Cardiac septum (tissue), 1 donor: ENCODE measurements around the gene KCNQ5. TPM values are rescaled to one million over a fixed set of nuclear protein-coding genes. Genes with fewer than 3 reads are reported as not detected.
"Not testable (repeated sequence)": the region's sequence is repeated elsewhere in the genome, so short reads cannot be mapped to it uniquely, and the experiment has no call there.

ENCODE experiments used
- DNase-seq: peaks from one replicate; pipeline ENCODE4 v3.0.0-alpha.2; 2020; ENCODE audit warnings: low spot score
- intact Hi-C: fragments of 100-400 bp; cut with DNase I; formaldehyde crosslinking; loops from one replicate; pipeline ENCODE4 v1.14.0; 2022
- long read RNA-seq: library from polyadenylated mRNA; unstranded; transcript quantifications from one replicate; pipeline ENCODE4 v2.0.0, GENCODE V29; 2021
- total RNA-seq: library from RNA; stranded (reverse); fragmentation: NEBNext Ultra II Directional; extraction: Animal tissue kit (Norgen Biotek cat#: 25700); gene quantifications from one replicate; pipeline ENCODE4 v1.2.1, GENCODE V29; 2021
- donor health status: DM: no; HTN: no; CAD: no.

The KCNQ5 gene
- not detected for total RNA-seq
- long read RNA-seq = 0 reads

DNA sequence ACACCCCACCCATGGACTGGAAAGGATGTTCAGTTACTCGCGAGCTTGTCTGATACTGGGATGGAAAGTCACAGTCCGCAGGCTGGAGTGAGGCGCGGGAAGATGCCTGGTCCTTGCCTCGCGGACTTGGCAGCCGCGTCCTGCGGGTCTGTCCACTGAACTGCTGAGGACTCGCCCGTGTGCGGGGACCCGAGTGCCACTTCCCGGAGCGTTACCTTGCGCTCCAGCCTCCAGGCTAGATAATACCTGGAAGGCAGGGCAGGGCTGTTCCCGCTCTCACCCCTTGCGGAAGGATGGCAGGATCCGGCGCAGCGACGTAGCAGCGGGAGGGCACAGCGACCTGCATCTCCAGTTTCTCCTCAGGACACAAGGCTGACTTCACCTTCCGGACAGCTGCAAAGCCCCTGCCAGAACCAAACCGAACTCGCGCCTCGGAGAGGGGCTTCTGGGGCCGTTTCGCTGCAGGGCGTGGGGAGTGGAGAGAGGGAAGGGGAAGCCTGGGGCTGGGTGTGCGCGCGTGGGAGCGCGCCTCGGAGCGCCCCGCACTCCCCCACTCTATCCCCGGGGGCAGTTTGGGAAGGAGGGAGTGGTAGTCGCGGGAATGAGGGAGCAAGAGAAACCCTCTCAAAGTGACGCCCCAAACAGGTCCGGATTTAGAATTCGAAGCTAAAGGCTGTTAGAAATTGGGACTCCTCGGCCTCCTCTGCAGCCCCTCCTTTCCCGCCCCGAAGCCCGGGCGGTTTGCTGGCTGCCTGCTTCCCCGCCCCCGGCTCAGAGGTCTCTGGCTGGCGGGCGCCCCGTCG, at the start of gene KCNQ5:
Gene KCNQ5 (plus strand): TSS at position 774 of the 803 bp plus-strand sequence.
- intact Hi-C loops = no loop called here
- no peak for DNase-seq

DNA sequence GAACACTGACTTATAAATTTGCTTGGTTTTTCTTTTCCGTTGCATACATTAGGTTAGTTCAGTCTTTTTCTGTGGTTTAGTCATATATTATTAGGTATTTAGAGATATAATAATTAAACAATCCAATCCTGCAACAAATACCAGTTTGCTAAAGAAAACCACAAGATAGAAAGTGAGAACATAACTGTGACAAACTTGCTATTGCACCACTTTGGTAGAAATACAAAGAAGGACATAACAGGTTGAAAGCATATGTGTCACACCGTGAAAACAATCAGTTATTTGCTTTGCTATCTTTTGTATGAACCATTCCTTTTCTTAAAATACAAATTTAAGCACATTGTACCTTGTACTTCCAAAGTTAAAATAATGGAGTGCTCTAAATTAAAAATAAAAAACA, 42.0 kb upstream of the KCNQ5 start:
- intact Hi-C loops = no loop called here
- DNase-seq = no peak

DNA sequence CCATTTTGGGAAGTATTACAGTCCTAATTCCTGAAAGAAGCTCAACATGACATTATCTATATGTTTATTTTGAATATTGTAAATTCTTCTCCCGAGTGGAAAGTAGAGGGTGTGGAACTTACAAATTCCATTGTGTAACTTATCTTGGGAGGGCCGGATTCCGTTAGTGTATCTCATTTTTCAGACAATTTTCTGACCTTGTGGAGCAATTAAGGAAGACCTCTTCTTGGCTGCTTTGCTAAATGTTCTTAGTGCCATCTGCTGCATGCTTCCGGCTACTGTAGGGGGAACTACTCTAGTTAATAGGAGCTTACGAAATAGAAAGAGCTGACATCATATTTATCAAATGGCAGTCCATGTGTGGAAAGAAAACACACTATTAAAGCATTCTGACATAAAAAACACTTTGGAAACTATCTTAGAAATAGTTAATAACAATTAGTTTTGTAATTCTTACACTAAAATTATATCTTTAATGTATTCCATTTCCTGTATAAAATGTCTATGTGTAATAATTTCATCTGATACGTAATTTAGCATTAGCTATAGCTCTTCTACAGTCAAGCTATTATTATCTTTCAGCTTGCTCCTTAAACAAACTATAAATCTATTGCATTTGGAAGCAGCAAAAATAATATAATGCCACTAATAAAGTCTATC, 41.5 kb upstream of the KCNQ5 start:
- no peak for DNase-seq
- intact Hi-C loops = no loop called here

DNA sequence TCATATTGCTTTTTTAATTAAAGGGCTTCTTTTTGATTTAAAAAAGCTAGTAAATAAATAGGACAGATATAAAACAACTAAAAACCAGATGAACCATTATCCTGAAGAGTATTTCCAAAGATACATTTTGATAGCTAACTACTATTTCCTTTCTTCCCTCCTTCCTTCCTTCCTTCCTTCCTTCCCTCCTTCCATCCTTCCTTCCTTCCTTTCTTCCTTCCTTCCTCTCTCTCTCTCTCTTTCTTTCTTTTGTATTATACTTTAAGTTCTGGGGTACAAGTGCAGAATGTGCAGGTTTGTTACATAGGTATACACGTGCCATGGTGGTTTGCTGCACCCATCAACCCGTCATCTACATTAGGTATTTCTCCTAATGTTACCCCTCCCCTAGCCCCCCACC, 40.9 kb upstream of the KCNQ5 start:
- intact Hi-C loops, DNase-seq: not testable (repeated sequence)

DNA sequence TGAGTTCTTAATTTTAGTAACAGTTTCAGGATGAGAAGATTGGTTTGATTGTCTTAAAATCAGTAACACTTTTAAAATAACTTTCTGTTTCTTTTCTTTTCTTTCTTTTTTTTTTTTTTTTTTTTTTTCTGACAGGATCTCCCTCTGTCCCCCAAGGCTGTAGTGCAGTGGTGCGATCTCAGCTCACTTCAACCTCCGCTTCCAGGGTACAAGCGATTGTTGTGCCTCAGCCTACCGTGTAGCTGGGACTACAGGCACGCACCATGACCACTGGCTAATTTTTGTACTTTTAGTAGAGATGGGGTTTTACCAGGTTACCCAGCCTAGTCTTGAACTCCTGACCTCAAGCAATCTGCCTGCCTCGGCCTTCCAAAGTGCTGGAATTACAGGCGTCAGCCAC, 33.7 kb upstream of the KCNQ5 start:
- no peak for DNase-seq
- intact Hi-C loops = no loop called here

DNA sequence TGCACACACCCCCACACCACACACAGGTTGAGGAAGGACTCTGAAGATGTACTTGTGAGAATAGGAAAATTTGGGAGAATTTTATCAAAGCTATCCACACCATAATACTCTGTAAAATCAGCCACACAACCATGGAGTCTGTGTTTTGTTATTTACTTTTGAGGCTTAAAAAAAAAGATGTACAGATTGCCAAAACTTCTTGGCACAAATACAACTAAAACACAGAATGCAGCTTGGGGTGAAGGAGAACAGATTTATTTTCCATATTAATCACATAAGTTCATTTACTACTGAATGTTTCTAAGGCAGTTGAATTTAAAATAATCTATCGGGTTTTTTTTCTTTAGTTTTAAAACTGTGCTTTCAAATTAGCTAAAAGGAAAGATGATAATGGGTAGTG, 32.8 kb upstream of the KCNQ5 start:
- intact Hi-C loops = no loop called here
- no peak for DNase-seq

DNA sequence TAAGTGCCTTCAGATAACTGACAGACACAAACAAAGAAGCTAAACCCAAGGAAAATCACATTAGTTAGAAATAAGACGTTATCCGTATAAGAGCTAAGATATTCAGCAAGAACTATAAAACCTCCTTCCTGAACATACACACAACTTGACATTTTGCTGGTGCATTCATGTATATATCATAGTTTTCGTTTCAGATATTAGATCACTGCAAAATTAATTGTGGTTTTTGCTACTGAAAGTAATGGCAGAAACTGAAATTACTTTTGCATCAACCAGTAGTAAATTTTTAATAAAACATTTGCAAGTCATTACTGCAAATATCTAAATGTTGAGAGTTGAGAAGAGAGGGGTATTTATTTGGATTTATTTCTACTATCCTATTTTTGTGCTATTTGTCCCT, 26.1 kb upstream of the KCNQ5 start:
- DNase-seq = no peak
- intact Hi-C loops = no loop called here

DNA sequence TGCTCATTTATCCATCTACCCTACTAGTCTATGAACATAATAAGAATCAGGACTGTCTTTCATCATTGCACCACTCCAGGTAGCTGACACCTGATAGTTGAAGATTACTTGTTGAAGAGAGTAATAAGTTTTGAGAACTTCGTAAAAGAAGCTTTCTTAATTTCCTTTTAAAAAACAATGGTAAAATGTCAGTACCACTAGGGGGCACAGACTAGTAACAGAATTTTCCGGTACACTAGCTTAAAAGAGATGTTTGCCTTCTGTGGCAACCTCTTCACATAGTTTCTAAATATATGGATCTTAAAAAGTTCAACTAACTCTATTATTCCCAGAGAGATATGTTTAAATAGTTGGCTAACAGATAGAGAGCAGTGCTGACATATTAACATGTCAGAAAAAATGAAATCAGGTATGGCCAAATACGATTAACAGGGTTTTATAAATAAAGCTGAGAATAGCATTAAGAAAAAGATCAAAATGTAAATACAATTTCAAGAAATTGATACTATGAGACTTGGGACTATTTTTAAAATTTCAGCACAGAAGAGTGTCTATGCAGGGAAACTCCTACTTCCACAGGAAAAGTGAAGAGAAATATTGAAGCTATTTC, 5.4 kb upstream of the KCNQ5 start:
- intact Hi-C loops = no loop called here
- DNase-seq = no peak

DNA sequence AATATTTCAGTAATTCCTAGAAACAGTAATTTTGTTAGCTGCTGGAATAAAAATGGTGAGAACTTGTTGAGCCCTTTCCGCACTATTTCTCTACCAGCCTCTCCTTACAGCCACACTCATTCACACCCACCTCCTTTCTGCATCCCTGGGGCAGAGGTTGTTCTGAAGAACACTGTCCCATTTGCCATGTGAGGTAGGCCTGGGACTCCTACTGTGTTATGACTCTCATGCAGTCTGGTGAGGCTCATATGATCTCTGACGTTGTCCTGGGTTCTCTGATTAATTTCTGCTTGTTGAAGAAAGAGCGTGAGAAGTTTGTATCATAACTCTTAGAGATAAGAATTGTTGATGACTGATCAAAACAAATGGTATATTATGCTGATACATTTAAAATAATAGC, 4.1 kb upstream of the KCNQ5 start:
- intact Hi-C loops = no loop called here
- no peak for DNase-seq

DNA sequence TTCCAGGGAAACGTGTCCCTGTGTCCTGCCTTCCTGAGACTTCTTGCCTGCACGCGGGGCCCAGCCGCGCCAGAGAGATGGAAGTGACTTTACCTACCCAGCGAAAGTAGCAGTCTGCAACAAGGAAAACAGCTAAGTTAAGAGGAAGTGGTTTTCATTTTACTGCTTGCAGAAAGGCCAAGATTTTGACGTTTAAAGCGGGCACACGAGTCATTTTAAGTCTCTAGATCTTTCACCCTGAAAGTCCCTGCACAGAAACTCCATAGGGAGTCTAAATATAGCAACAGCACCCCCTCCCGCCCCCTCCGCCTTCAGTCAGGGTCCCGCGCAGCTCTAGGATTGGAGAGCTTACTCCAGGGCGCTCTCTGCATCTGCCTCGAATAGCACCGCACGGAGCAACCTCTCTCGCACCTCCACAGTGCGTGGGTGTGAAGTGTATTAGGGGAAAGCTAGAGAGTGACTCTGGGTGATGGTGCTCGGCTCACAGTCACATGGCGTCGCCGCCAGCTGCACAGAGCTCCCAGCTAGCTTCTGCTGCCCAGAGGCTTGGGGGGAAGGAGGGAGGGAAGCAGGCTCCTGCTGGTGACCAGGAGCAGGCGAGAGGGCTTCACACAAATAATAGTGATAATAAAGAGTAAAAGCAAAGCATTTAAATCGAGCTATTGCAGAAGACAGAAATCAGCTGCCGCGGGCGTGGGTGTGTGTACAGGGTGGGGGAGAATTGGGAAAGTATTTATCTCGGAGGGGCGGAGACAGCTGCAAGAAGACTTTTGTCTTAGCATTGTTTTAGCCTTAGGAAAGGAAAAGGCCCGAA, 1.8 kb upstream of the KCNQ5 start:
- DNase-seq = peak; percentile 80
- intact Hi-C loops = no loop called here

DNA sequence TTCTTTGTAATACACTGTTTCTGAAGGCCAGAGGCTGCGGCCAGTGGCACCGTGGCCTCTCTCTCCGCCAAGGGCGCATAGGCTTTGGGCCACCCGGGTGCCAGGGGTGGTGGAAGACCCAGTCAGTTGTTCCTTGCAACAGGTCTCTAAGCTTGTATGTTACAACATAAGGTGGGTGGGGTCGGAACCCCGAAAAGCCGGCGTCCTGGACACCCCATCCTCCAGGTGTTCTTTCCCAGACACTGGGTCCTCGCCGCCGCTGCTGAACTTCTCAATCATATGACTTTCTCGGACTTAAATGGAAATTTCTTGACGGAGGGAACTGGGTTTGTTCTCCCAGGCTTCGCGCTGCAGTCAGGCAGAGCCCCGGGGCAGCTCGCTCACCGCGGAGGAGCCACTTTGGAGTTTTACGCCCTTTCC, 983 bp upstream of the KCNQ5 start:
- intact Hi-C loops = no loop called here
- no peak for DNase-seq

DNA sequence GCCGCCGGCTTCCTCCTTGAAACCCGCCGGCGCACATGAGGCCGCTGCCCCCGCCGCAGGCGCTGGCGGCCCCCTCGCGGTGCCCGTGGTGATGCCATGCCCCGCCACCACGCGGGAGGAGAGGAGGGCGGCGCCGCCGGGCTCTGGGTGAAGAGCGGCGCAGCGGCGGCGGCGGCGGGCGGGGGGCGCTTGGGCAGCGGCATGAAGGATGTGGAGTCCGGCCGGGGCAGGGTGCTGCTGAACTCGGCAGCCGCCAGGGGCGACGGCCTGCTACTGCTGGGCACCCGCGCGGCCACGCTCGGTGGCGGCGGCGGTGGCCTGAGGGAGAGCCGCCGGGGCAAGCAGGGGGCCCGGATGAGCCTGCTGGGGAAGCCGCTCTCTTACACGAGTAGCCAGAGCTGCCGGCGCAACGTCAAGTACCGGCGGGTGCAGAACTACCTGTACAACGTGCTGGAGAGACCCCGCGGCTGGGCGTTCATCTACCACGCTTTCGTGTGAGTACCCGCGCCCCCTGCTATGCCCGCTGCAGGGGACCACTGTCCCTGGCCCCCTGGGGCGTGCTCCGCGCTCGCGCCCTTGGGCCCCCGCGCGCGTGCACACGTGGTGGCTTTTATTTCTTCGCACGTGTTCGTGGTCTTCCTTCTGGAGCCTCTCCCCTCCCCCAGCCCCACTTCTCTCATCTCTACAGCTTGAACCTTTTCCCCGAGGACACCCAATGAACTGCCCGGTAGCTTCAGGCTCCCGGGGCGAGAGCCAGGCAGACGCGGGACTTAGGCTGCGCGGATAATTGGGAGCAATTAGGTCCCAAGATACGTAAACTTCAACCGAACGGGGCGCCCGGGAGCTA, 453 bp downstream of the KCNQ5 start:
- no peak for DNase-seq
- intact Hi-C loops = no loop called here

DNA sequence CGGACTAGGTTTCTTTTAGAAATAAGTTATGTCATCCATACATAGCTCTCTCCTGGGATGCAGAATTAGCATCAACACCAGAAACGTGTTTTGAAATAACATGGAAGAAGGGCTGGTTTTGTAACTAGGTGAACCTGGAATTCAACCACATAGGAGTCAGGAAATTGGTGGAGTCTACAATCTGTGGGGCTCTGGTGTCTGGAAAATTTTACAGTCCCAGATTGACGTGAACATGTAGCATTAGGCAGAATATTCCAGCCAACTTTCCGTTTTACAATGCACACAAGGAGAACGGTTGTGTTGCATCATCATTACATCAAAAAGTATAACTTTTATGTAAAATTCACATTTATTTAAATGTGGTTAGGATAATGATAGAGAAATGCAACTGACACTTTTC, 1.9 kb downstream of the KCNQ5 start:
- intact Hi-C loops = no loop called here
- no peak for DNase-seq

DNA sequence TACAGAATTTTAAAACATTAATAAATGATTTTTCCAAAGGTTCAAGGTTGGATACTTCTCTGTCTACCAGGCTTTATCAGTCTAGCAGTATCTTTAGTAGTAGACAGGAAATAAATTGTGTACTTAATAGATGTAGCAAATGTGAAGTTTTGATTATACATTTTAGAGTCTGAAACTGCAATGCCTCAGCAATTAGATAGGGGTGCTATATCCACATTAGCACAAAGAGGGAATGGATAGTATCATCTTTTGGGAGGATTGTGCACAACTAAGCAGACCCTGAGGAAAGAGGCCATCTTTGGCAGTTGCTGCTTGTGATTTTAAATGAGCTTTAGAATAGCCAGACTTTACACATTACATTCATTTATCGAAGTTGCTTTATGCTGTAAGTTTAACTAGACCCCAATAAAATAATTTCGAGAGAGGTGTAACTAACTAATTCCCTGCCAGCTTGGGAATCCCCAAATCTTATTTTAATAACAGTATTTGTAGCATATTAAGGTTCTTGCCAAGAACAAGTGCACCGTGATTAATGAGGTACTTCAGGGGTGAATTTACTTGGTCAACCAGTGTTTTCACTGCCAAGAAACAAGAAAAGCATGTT, 2.8 kb downstream of the KCNQ5 start:
- no peak for DNase-seq
- intact Hi-C loops = no loop called here

DNA sequence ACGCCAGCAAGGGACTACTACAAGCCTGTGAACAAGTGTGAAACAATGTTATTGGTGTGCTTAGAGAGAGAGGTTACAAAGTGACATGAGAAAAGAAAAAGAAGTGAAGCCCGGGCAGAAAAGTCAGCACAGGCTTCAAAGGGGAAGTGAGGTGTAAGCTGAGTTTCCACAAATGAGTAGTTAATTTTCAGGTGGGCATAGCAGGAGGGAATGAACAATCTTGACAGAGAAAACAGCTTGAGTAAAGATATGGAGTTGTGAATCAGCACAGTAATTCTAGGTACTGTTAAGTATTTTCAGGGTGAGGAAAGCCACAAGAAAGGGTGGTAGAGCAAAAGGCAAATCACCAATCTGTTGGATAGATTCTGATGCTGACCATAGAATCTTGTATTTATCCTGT, 4.3 kb downstream of the KCNQ5 start:
- DNase-seq = no peak
- intact Hi-C loops = no loop called here

DNA sequence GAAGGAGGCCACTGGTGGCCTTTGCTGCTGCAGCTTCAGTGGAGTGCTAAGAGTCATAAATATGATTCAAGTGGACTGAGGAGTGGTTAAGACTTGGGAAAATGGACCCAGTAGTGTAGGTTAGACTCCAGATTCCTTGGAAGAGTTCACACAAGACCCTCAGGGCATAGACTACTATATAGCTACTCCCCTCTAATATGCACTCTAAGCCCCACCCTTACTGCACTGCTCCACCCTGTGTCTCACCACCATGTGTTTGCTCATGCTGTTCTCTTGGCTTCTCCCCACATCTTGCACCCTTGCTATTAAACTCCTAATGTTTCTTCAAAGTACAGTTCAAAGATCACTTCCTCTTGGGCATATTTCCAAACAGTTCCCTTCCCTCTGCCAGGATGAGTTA, 5.7 kb downstream of the KCNQ5 start:
- intact Hi-C loops = no loop called here
- DNase-seq = no peak

DNA sequence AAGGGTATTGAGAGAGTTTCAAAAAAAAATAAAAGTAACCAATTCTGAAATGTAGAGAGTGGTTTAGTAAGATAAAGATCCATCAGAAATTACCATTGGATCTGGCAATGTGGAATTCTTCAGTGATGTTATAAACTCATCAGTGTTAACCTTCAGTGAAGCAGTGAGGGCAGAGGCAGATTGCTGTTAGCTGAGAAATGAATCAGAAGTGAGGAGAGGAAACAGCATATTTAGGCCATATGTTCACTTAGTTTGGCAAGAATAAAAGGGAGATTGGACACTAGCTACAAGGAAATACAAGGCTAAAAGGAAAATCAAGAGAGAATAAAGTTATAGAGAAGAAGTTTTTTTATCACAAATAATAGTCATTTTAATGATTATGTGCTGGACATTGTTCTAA, 9.6 kb downstream of the KCNQ5 start:
- intact Hi-C loops = no loop called here
- no peak for DNase-seq

DNA sequence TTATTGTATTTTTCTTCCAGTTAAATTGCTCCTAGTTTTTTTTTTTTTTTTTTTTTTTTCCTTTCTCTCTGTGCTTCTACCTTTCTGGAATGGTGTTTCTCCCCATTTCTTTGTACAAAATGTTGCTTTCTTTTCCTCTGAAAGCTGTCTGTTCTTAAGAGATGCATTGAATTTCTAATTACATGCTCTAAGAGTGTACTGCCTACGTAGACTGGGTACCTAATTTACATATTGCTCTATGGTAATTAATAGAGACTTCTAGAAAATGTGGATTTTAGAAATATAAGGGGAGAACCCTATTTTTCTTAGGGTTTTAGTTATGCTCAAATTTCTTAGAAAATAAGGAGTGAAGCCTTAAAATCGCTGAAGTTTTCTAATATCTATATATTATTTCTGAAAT, 13.8 kb downstream of the KCNQ5 start:
- intact Hi-C loops = no loop called here
- DNase-seq = no peak

DNA sequence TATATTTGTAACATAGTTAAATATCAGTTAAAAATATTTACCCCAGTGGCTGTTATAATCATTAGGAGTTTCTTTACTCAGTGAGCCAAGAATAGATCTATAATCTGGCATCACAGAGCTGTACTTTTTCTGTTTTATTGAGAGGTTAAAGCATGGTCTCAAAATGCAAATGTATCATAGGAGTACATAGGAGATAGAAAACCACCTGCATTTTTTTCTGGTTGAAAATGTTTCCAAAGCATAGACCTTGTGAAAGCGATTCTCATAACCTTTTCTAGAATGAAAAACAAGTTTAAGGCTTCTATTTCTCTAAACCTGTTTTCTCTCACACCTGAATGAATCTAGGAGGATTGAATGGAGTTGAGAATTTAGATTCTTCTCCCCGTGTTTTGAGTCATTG, 14.4 kb downstream of the KCNQ5 start:
- intact Hi-C loops = no loop called here
- DNase-seq = no peak
